ENCODE measurements around the gene DPY19L1. TPM values are rescaled to one million over a fixed set of nuclear protein-coding genes. Genes with fewer than 3 reads are reported as not detected.
"Not testable (repeated sequence)": the region's sequence is repeated elsewhere in the genome, so short reads cannot be mapped to it uniquely, and the experiment has no call there.

The DPY19L1 gene
- total RNA-seq, 1 experiment from 2014 or later: 14.3 TPM

DNA sequence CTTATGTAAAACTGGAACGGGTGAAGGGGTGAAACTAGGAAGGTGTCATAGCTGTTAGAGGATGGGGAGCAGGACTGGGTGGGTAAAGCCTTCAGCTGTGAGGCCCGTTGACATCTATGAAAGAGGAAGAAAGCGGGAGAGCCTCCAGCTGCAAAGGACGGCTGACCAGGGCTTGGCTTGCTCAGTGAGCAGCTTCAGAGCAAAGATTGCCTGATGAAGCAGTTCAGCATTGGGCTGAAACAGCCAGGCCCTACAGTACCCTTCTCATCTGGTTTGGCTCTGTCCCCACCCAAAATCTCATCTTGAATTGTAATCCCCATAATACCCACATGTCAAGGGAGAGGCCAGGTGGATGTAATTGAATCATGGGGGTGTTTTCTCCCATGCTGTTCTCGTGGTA, 36.7 kb upstream of the DPY19L1 start:
- H2BK20ac ChIP-seq (ENCODE audit: low read depth, low read length, poor library complexity, severe bottlenecking): not testable (repeated sequence)

More for the DNA sequence above, 36.7 kb upstream of the DPY19L1 start:
- H3K9ac ChIP-seq (ENCODE audit: extremely low read depth, insufficient read length, low read length); H3K18ac ChIP-seq (ENCODE audit: insufficient read length, low read depth, low read length); H2BK120ac ChIP-seq (ENCODE audit: low read depth, low read length, poor library complexity, severe bottlenecking); H3K14ac ChIP-seq (ENCODE audit: insufficient read depth, low read length); H3K27me3 ChIP-seq (ENCODE audit: insufficient read depth, low read length); H3K9me3 ChIP-seq (ENCODE audit: control insufficient read depth, low read depth, low read length); H3K4me3 Mint-ChIP-seq; H3K23ac ChIP-seq (ENCODE audit: insufficient read length, low read depth, low read length); H3T11ph ChIP-seq (ENCODE audit: low read length); H3K4me1 Mint-ChIP-seq; H3K27ac ChIP-seq (ENCODE audit: insufficient read length, low read depth, low read length); H3K4me1 ChIP-seq (ENCODE audit: insufficient read depth, low read length); H2AFZ ChIP-seq (ENCODE audit: low read length); H3K79me2 ChIP-seq (ENCODE audit: insufficient read depth, low read length); H3K4me2 ChIP-seq (ENCODE audit: insufficient read depth, insufficient read length, low read length); H3K56ac ChIP-seq (ENCODE audit: insufficient read length, low read depth, low read length); H4K8ac ChIP-seq (replicated peaks; ENCODE audit: insufficient read length, low read depth, low read length); H2BK12ac ChIP-seq (ENCODE audit: insufficient read length, low read depth, low read length); H3K27ac Mint-ChIP-seq; H3K23me2 ChIP-seq (ENCODE audit: insufficient read length, low read depth, low read length, poor library complexity, severe bottlenecking); H3K36me3 Mint-ChIP-seq (ENCODE audit: insufficient read depth in 1 of 3, low read depth in 3 of 3); H4K20me1 ChIP-seq (ENCODE audit: control insufficient read depth, insufficient read depth, insufficient read length); H2AK5ac ChIP-seq (ENCODE audit: insufficient read length, low read length); H3K79me1 ChIP-seq (ENCODE audit: insufficient read depth, low read depth, low read length, poor library complexity, severe bottlenecking); H4K5ac ChIP-seq (ENCODE audit: insufficient read length, low read depth, low read length); H3K9me3 Mint-ChIP-seq; DNase-seq; H3K4ac ChIP-seq (ENCODE audit: low read depth, low read length); H4K91ac ChIP-seq (ENCODE audit: insufficient read length, low read depth, low read length); H2BK15ac ChIP-seq (ENCODE audit: low read depth, low read length); H2BK5ac ChIP-seq (ENCODE audit: insufficient read length, low read length): not testable (repeated sequence)
- H3K27me3 Mint-ChIP-seq (ENCODE audit: low read depth): peaks cover 11% of the 10 kb centered on the region
- no CpG with 5 or more reads among the region's 5 CpGs for WGBS (ENCODE audit: extremely low coverage, insufficient read length, low lambda C conversion rate)

Measured in H9 (cell line).